ENCODE data around the gene THSD8. TPM values are rescaled to one million over a fixed set of nuclear protein-coding genes. Genes with fewer than 3 reads are reported as not detected.
"Not testable (repeated sequence)": the region's sequence is repeated elsewhere in the genome, so short reads cannot be mapped to it uniquely, and the experiment has no call there.

Gene THSD8
- total and polyA plus RNA-seq, 10 donors: 1.1 to 9.1 (median 4.8) TPM; not detected in 3

DNA sequence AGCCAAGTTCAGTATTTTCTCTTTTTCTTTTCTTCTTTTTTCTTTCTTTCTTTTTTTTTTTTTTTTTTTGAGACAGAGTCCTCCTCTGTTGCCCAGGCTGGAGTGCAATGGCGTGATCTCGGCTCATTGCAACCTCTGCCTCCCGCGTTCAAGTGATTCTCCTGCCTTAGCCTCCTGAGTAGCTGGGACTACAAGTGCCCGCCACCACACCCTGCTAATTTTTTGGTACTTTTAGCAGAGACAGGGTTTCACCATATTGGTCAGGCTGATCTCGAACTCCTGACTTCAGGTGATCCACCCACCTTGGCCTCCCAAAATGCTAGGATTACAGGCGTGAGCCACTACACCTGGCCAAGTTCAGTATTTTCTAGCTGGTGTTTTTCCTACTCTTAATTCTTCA is 4.3 kb upstream of the THSD8 start:
- H3K27me3 ChIP-seq (replicated peaks in 1 of 7): peaks cover 0 to 17% (median 0%) of the 10 kb centered on the region in 7 donors
- not testable (repeated sequence) for DNase-seq, H3K27ac ChIP-seq, H3K4me3 ChIP-seq, H3K9me3 ChIP-seq
- intact Hi-C loops (cut with DNase I; ENCODE audit: low total_unique reads): loop anchor here (5.0 kb wide), 1 partner anchor 35 kb away; no protein-coding TSS in a partner anchor
- peaks cover 0 to 38% (median 9%) of the 10 kb centered on the region in 6 donors for H3K36me3 ChIP-seq
- TF ChIP-seq, protein P1, sequence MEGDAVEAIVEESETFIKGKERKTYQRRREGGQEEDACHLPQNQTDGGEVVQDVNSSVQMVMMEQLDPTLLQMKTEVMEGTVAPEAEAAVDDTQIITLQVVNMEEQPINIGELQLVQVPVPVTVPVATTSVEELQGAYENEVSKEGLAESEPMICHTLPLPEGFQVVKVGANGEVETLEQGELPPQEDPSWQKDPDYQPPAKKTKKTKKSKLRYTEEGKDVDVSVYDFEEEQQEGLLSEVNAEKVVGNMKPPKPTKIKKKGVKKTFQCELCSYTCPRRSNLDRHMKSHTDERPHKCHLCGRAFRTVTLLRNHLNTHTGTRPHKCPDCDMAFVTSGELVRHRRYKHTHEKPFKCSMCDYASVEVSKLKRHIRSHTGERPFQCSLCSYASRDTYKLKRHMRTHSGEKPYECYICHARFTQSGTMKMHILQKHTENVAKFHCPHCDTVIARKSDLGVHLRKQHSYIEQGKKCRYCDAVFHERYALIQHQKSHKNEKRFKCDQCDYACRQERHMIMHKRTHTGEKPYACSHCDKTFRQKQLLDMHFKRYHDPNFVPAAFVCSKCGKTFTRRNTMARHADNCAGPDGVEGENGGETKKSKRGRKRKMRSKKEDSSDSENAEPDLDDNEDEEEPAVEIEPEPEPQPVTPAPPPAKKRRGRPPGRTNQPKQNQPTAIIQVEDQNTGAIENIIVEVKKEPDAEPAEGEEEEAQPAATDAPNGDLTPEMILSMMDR (IDR thresholded peaks at IDR 0.05 in 8 of 11, conservative IDR thresholded peaks at IDR 0.05 in 3 of 11): peak in 1 of 11 experiments; percentile 8
- peaks cover 27 to 67% (median 55%) of the 10 kb centered on the region in 6 donors for H3K4me1 ChIP-seq
- 94 to 98% (median 96%) methylated on average over 7 of the region's 7 CpGs for WGBS, 5 donors

DNA sequence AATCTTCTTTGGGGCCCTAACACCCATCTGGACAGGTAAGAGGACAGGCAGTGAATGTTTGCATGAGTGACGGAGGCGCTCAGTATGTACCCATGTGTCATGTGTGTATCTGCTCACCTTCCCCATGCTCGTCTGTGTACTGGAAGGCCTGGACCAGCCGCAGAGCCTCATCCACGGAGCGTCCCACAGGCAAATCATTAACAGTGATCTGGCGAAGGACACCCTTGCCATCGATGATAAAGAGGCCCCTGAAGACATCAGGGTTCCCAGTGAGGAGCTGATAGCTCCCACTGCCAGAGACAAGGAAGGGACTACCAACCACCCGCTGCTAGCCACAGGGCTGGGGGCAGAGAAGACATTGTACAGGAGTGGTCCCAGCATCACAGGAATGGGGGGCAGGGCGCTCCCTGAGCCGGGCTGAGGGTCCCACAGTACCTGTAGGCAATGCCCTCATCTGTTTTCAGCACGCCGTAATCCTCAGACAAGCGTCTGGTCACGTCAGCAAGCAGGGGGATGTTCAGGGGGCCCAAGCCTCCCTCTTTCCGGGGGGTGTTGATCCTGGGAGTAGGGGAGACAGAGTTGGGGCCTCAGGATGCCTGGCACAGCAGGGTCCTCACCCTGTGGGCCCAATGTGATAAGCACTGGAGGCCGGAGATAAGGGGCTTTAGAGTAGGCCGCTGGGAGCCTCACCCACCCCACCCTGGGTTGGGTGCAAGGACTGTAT is 2.0 kb upstream of the THSD8 start:
- 94 to 97% (median 95%) methylated on average over 13 to 18 of the region's 18 CpGs for WGBS, 5 donors
- peaks cover 0 to 38% (median 9%) of the 10 kb centered on the region in 6 donors for H3K36me3 ChIP-seq
- peak overlapping the region in 3 of 8 donors; percentile 86 to 90 (median 89) for H3K4me3 ChIP-seq
- TF ChIP-seq, protein P1 (IDR thresholded peaks at IDR 0.05 in 8 of 11, conservative IDR thresholded peaks at IDR 0.05 in 3 of 11): no peak
- no peak for TF ChIP-seq POLR2A (IDR thresholded peaks at IDR 0.05)
- TF ChIP-seq POLR2AphosphoS5 (IDR thresholded peaks at IDR 0.05): no peak
- peaks cover 20 to 61% (median 44%) of the 10 kb centered on the region in 6 donors for H3K4me1 ChIP-seq
- peaks cover 0 to 20% (median 0%) of the 10 kb centered on the region in 7 donors for H3K27me3 ChIP-seq (replicated peaks in 1 of 7)
- H3K27ac ChIP-seq: peak overlapping the region in 2 of 8 donors; percentile 80 to 82
- no peak for DNase-seq
- intact Hi-C loops (cut with DNase I; ENCODE audit: low total_unique reads): loop anchor here (5.0 kb wide), 1 partner anchor 38 kb away; no protein-coding TSS in a partner anchor
- H3K9me3 ChIP-seq: no peaks in the 10 kb centered on the region

DNA sequence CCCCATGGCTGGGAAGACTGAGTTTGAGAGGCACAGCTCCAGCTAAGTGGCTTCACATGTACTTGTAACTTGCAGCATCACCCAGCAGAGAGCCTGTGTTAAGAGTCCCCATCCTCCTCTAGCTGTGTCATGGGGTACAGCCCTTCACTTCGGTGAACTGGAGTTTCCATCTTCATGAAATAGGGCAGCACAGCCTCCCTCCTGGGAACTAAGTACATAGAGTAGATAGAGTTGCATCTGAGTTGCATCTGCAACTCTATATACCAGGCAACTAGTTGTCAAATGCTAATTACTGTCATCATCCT is 1.5 kb upstream of the THSD8 start:
- TF ChIP-seq POLR2A (IDR thresholded peaks at IDR 0.05) (no peak), POLR2AphosphoS5 (IDR thresholded peaks at IDR 0.05) (no peak)
- TF ChIP-seq, protein P1 (IDR thresholded peaks at IDR 0.05 in 8 of 11, conservative IDR thresholded peaks at IDR 0.05 in 3 of 11): no peak
- peak overlapping the region in 2 of 8 donors; percentile 80 to 82 for H3K27ac ChIP-seq
- WGBS, 5 donors: 67 to 92% (median 86%) methylated on average over 1 of the region's 1 CpG; no CpG with 5 or more reads in 1 of the 5 donors
- peak overlapping the region in 6 of 8 donors; percentile 11 to 90 (median 78) for H3K4me3 ChIP-seq
- H3K27me3 ChIP-seq (replicated peaks in 1 of 7): peaks cover 0 to 20% (median 0%) of the 10 kb centered on the region in 7 donors
- no peak for DNase-seq
- peaks cover 20 to 55% (median 39%) of the 10 kb centered on the region in 6 donors for H3K4me1 ChIP-seq
- no peaks in the 10 kb centered on the region for H3K9me3 ChIP-seq
- intact Hi-C loops (cut with DNase I; ENCODE audit: low total_unique reads): no loop called here
- peaks cover 0 to 38% (median 9%) of the 10 kb centered on the region in 6 donors for H3K36me3 ChIP-seq

DNA sequence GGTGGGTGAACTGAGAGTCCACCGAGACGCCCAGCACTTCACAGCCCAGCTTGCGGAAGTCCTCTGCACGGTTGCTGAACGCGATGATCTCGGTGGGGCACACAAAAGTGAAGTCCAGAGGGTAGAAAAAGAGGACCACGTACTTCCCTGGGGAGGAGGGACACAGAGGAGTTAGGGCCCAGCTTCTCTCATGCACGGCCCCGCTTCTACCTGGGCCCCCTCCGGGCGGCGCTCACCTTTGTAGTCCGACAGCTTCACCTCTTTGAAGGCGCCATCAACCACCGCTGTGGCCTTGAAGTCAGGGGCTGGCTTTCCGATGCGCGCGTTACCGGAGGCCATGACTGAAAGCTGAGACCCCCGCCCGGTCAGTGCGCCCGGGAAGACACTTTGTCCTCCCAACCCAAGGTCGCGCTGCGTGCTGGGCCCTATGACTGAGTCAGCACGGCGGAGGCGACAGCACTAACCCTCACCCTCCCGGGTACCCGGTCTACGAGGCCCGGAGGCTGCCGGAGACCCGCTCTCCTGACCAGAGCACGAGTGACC is 875 bp upstream of the THSD8 start:
- 6 to 33% (median 13%) methylated on average over 17 to 38 of the region's 38 CpGs for WGBS, 5 donors
- Histone ChIP-seq H3K4me3 (peak overlapping the region; percentile 51 to 90 (median 78)), H3K27me3 (replicated peaks in 1 of 7) (peaks cover 0 to 20% (median 0%) of the 10 kb centered on the region in 7 donors), H3K36me3 (peaks cover 0 to 38% (median 9%) of the 10 kb centered on the region in 6 donors), H3K9me3 (no peaks in the 10 kb centered on the region), H3K27ac (peak overlapping the region in 7 of 8 donors; percentile 52 to 82 (median 73)), H3K4me1 (peaks cover 19 to 52% (median 36%) of the 10 kb centered on the region in 6 donors)
- TF ChIP-seq POLR2AphosphoS5 (IDR thresholded peaks at IDR 0.05) (no peak), POLR2A (IDR thresholded peaks at IDR 0.05) (no peak)
- TF ChIP-seq, protein P1 (IDR thresholded peaks at IDR 0.05 in 8 of 11, conservative IDR thresholded peaks at IDR 0.05 in 3 of 11): no peak
- intact Hi-C loops (cut with DNase I; ENCODE audit: low total_unique reads): no loop called here
- peak; percentile 84 for DNase-seq
